Neural progenitor cell (in vitro differentiated cells): ENCODE data around the gene SUSD3.

ENCODE experiments used
- EZH2 ChIP-seq: fragments of 200-600 bp; sonication (generic); IDR thresholded peaks from 2 replicates; pipeline ENCODE4 v1.6.1; 2017; ENCODE audit warnings: antibody characterized with exemption, mild to moderate bottlenecking, moderate library complexity
- TF ChIP-seq, protein P1 (sequence below): fragments of 200-600 bp; sonication (generic); IDR thresholded peaks from 2 replicates; pipeline ENCODE4 v1.5.1; 2017; ENCODE audit warnings: antibody characterized with exemption, mild to moderate bottlenecking

DNA sequence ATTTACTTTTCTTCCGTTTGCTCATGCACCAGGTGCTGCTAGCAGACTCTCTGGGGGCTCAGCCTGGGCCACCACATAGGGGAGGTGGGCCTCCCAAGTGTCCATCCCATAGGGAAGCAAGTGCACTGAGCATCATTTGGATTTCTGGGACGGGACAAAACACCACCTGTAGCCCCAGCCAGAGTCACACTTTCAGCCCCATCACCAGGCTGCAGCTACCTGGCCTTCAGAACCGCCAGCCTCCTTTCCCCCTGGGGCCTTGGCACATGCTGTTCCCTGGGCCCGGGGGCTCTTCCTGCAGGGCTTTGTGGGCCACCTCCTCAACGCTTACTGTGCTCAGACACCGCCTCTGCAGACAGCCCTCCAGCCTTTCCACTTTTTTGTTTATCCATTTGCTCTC lies 19.6 kb upstream of the SUSD3 start:
- TF ChIP-seq, protein P1, sequence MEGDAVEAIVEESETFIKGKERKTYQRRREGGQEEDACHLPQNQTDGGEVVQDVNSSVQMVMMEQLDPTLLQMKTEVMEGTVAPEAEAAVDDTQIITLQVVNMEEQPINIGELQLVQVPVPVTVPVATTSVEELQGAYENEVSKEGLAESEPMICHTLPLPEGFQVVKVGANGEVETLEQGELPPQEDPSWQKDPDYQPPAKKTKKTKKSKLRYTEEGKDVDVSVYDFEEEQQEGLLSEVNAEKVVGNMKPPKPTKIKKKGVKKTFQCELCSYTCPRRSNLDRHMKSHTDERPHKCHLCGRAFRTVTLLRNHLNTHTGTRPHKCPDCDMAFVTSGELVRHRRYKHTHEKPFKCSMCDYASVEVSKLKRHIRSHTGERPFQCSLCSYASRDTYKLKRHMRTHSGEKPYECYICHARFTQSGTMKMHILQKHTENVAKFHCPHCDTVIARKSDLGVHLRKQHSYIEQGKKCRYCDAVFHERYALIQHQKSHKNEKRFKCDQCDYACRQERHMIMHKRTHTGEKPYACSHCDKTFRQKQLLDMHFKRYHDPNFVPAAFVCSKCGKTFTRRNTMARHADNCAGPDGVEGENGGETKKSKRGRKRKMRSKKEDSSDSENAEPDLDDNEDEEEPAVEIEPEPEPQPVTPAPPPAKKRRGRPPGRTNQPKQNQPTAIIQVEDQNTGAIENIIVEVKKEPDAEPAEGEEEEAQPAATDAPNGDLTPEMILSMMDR = no peak
- TF ChIP-seq EZH2 = no peak
